ENCODE measurements around the gene GRB10.

The GRB10 gene

DNA sequence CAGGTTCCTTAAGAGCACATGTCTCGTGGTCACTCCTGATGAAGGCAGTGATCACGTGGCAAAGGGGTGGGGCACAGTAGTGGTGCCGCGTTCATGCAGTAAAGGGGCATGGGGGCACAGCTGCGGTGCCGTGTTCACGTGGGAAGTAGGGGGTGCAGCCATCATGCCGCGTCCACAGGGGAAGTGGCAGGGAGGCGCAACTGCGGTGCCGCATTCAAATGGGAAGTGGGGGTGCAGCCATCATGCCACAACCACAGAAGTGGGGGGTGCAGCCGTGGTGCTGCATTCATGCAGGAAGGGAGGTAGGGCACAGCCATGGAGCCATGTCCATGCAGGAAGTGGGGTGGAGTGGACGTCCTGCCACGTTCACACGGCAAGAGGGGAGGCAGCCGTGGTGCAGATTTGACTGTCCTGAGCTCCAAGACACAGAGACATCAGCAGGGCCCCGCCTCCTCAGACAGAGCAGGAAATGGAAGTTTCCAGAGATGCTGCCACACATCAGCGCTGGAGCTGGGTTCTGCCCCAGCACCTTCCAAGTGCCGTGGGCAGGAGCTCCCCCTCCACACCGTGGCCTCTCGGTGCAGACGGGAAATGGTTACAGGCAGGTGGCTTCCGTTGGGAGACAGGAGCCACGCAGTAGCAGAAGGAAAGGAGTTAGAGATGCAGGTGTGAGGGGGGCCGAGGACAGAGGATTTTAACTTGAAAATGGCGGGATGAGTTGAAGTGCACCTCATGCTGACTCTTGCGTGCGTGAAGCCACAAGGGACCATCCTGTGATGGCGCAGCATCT, 122.5 kb downstream of the GRB10 start:
- no peak for TF ChIP-seq PAX5 (IDR thresholded peaks at IDR 0.05; ENCODE audit: insufficient read depth, low read length, severe bottlenecking)
- TF ChIP-seq POLR2AphosphoS5 (IDR thresholded peaks at IDR 0.05; ENCODE audit: low read depth, low read length) = no peak
- TF ChIP-seq SPI1 (IDR thresholded peaks at IDR 0.05; ENCODE audit: low read depth, low read length) = no peak
- no peak for TF ChIP-seq POLR2A (IDR thresholded peaks at IDR 0.05; ENCODE audit: low read depth, low read length)
- TF ChIP-seq TAF1 (IDR thresholded peaks at IDR 0.05; ENCODE audit: low read depth, low read length) = no peak
- no peak for TF ChIP-seq POU2F2 (IDR thresholded peaks at IDR 0.05; ENCODE audit: low read depth, low read length)
- DNase-seq (ENCODE audit: insufficient read length, low spot score) (no peak), FAIRE-seq (no peak)

DNA sequence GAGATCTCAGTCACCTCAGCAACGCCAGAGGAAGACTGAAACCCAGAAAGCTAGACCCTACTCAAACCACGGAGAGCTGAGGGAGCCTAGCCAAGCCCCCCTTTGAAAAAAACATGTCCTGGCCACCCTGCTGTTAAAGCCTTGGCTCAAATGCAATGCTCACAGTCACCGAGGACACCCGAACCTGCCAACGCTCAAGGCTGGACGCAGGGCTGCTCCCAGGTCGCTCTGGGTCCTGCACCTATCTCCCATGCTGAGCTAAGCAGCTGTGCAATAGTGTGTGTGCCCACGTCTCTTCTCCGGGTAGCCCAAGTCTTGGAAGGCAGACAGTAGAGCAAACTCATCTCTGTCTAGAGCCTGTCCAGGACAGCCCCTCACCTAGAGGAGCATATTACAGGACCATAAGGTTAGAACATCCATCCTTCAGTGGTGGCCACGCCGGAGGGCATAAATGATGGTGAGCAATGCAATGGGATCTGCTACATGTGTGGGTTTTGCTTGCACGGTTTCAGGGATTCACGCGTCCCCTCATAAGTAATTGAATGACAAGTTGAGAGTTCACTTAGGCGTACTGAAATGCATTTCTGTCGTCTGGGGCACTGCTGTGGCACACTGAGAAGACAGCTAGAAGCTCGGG, 123.2 kb downstream of the GRB10 start:
- no peak for TF ChIP-seq POU2F2 (IDR thresholded peaks at IDR 0.05; ENCODE audit: low read depth, low read length)
- no peak for TF ChIP-seq POLR2A (IDR thresholded peaks at IDR 0.05; ENCODE audit: low read depth, low read length)
- TF ChIP-seq TAF1 (IDR thresholded peaks at IDR 0.05; ENCODE audit: low read depth, low read length) = no peak
- no peak for TF ChIP-seq PAX5 (IDR thresholded peaks at IDR 0.05; ENCODE audit: insufficient read depth, low read length, severe bottlenecking)
- no peak for TF ChIP-seq SPI1 (IDR thresholded peaks at IDR 0.05; ENCODE audit: low read depth, low read length)
- no peak for TF ChIP-seq POLR2AphosphoS5 (IDR thresholded peaks at IDR 0.05; ENCODE audit: low read depth, low read length)
- FAIRE-seq (no peak), DNase-seq (ENCODE audit: insufficient read length, low spot score) (no peak)

DNA sequence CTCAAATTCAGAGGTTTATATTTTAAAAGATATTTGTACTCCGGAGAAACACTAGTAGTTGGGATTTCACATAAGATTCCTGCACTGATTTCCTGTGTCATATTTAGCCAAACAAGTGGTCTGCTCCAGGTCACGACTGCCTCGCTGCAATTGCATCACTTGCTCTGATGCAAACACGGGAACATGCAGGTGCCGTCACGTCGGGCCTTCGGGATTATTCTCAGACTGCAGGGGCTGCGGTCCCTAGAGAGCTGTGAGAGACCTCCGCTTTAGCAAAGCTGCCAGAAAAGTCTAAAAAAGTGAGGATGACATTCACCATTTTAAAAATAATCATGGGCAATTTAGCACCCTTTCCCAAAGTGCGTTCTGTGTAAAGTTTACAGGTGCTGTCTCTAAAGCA, 124.0 kb downstream of the GRB10 start:
- TF ChIP-seq SPI1 (IDR thresholded peaks at IDR 0.05; ENCODE audit: low read depth, low read length) (no peak), TAF1 (IDR thresholded peaks at IDR 0.05; ENCODE audit: low read depth, low read length) (no peak), POU2F2 (IDR thresholded peaks at IDR 0.05; ENCODE audit: low read depth, low read length) (no peak), PAX5 (IDR thresholded peaks at IDR 0.05; ENCODE audit: insufficient read depth, low read length, severe bottlenecking) (no peak), POLR2AphosphoS5 (IDR thresholded peaks at IDR 0.05; ENCODE audit: low read depth, low read length) (no peak), POLR2A (IDR thresholded peaks at IDR 0.05; ENCODE audit: low read depth, low read length) (no peak)
- DNase-seq (ENCODE audit: insufficient read length, low spot score) (no peak), FAIRE-seq (no peak)

DNA sequence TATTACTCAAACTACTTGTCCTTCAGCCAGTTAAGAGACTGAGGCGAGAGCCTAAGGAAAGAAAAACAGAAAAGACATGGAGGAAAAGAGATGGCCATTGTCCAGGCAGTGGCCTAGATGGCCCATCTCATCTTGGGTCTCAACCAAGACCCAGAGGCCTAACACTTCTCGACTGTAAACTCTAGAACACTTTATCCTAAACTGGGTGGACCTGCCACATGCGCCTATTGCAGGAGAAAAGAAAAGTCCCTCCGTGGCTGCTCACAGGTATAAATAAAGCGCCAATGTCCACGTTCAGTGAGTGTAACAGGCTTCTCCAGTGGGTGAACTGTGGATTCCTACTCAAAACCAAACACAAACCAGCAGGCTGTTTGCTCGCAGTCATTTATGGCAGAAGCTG, 124.8 kb downstream of the GRB10 start:
- DNase-seq (ENCODE audit: insufficient read length, low spot score) (no peak), FAIRE-seq (no peak)
- TF ChIP-seq POLR2AphosphoS5 (IDR thresholded peaks at IDR 0.05; ENCODE audit: low read depth, low read length) (no peak), SPI1 (IDR thresholded peaks at IDR 0.05; ENCODE audit: low read depth, low read length) (no peak), POLR2A (IDR thresholded peaks at IDR 0.05; ENCODE audit: low read depth, low read length) (no peak), POU2F2 (IDR thresholded peaks at IDR 0.05; ENCODE audit: low read depth, low read length) (no peak), PAX5 (IDR thresholded peaks at IDR 0.05; ENCODE audit: insufficient read depth, low read length, severe bottlenecking) (no peak), TAF1 (IDR thresholded peaks at IDR 0.05; ENCODE audit: low read depth, low read length) (no peak)

DNA sequence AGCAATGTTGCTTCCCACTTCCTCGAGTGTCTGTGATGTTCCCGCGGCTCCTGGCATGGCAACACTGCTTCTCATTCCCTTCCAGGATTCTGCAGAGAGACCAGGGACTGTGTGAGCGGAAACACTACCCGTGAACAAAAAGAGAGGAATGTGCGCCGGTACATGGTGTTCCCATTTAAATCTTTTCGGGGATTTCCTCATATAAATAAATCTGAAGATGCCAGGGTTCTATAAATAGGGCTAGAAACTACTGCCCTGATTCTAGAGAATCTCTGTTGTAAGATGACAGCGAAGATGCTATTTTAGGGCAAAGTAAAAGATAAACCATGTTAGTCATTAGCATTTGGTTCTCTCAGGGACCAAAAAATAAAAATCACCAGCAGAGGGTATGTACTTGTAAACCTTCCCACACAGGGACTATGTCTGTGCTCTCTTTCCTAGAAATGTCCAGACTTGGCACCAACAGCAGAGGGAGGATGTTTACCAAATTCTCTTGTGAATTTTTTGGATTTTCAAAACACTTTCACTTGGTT, 125.3 kb downstream of the GRB10 start:
- TF ChIP-seq POU2F2 (IDR thresholded peaks at IDR 0.05; ENCODE audit: low read depth, low read length) = no peak
- TF ChIP-seq SPI1 (IDR thresholded peaks at IDR 0.05; ENCODE audit: low read depth, low read length) = no peak
- no peak for TF ChIP-seq POLR2A (IDR thresholded peaks at IDR 0.05; ENCODE audit: low read depth, low read length)
- TF ChIP-seq PAX5 (IDR thresholded peaks at IDR 0.05; ENCODE audit: insufficient read depth, low read length, severe bottlenecking) = no peak
- no peak for TF ChIP-seq POLR2AphosphoS5 (IDR thresholded peaks at IDR 0.05; ENCODE audit: low read depth, low read length)
- no peak for TF ChIP-seq TAF1 (IDR thresholded peaks at IDR 0.05; ENCODE audit: low read depth, low read length)
- FAIRE-seq (no peak), DNase-seq (ENCODE audit: insufficient read length, low spot score) (no peak)

DNA sequence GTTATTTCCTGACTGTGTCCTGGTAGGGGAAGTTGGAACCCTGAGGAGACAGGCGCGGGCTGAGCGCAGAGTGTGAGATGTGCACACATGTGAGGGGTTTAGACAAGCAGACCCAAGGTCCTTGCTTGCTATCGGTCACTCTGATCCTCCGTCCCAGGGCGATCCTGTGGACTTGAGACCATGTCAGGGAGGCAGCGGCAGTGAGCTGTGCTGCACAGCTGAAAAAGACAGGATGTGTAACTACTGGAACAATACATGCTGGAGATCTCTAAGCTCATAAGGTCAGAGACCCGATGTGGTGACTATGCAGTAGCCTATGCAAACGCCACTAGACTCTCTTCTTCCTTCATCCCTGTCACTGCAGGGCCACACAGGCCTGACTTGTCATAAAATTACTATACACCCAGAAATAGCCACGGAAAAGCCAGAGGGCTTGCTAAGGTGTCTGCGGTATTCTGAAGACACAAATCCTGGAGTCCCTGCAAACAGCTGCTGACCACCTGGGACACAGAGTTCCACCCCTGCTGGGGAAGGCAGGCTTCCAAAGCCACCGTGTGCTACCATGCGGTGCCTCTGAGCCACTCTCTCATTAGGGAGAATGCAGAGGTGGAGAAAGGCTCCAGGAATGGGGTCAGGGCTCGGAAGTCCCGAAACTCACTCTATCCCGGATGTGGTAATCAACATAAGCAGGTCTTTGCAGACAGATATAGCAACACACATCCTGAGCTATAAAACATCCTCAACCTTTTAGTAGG, 126.4 kb downstream of the GRB10 start:
- no peak for DNase-seq (ENCODE audit: insufficient read length, low spot score)
- TF ChIP-seq SPI1 (IDR thresholded peaks at IDR 0.05; ENCODE audit: low read depth, low read length) (no peak), POU2F2 (IDR thresholded peaks at IDR 0.05; ENCODE audit: low read depth, low read length) (no peak), POLR2AphosphoS5 (IDR thresholded peaks at IDR 0.05; ENCODE audit: low read depth, low read length) (no peak), POLR2A (IDR thresholded peaks at IDR 0.05; ENCODE audit: low read depth, low read length) (no peak), TAF1 (IDR thresholded peaks at IDR 0.05; ENCODE audit: low read depth, low read length) (no peak), PAX5 (IDR thresholded peaks at IDR 0.05; ENCODE audit: insufficient read depth, low read length, severe bottlenecking) (no peak)
- no peak for FAIRE-seq

DNA sequence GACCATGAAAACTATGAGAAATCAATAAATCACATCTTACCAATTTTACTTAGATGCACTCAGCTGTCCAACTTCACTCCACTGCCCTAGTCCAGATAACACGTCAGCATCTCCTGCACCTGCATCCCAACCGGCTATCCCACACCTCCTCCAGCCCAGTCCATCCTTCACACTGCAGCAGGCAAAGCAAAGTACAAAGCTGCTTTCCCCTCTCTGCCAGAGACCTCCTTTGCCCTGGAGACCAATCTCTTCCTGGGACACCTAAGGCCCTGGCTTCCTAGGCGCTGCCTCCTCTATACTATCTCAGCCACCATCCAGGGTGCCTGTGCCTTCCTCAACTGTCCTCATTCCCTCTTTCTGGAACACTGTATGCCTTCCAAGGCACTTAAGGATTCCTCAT, 127.2 kb downstream of the GRB10 start:
- DNase-seq (ENCODE audit: insufficient read length, low spot score) (no peak), FAIRE-seq (no peak)
- TF ChIP-seq POU2F2 (IDR thresholded peaks at IDR 0.05; ENCODE audit: low read depth, low read length) = no peak
- TF ChIP-seq POLR2A (IDR thresholded peaks at IDR 0.05; ENCODE audit: low read depth, low read length) = no peak
- no peak for TF ChIP-seq SPI1 (IDR thresholded peaks at IDR 0.05; ENCODE audit: low read depth, low read length)
- TF ChIP-seq POLR2AphosphoS5 (IDR thresholded peaks at IDR 0.05; ENCODE audit: low read depth, low read length) = no peak
- no peak for TF ChIP-seq TAF1 (IDR thresholded peaks at IDR 0.05; ENCODE audit: low read depth, low read length)
- no peak for TF ChIP-seq PAX5 (IDR thresholded peaks at IDR 0.05; ENCODE audit: insufficient read depth, low read length, severe bottlenecking)

DNA sequence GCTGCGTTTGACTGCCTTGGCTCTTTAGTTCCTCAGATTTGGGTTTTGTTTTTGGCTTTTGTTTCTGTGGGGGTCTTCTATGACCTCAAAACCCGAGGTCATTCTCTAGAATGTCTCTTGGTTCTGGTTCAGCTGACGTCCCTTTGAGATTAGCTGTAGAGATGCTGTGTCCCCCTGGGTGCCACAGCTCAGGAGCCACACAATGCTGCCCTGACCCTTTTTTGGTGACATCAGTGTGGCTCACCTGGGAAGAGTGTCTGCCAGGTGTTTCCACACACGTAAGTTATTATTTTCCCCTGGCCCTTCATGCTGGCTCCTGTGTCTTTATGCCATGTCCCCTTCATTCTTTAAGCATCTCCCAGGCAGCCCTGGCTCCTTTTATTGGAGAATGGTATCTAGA, 127.7 kb downstream of the GRB10 start:
- TF ChIP-seq TAF1 (IDR thresholded peaks at IDR 0.05; ENCODE audit: low read depth, low read length) (no peak), POU2F2 (IDR thresholded peaks at IDR 0.05; ENCODE audit: low read depth, low read length) (no peak), POLR2A (IDR thresholded peaks at IDR 0.05; ENCODE audit: low read depth, low read length) (no peak), PAX5 (IDR thresholded peaks at IDR 0.05; ENCODE audit: insufficient read depth, low read length, severe bottlenecking) (no peak), POLR2AphosphoS5 (IDR thresholded peaks at IDR 0.05; ENCODE audit: low read depth, low read length) (no peak), SPI1 (IDR thresholded peaks at IDR 0.05; ENCODE audit: low read depth, low read length) (no peak)
- no peak for FAIRE-seq
- no peak for DNase-seq (ENCODE audit: insufficient read length, low spot score)

Data from GM12891 (cell line).